GM12801 (cell line): ENCODE results near the gene ELAVL2.

Source experiments
- TF ChIP-seq, protein P1 (sequence below): IDR thresholded peaks from one replicate; pipeline ENCODE4 v1.5.1; 2011; ENCODE audit warnings: control low read depth; ENCODE audit not compliant: insufficient read length; ENCODE audit errors: extremely low read depth

Gene ELAVL2

DNA sequence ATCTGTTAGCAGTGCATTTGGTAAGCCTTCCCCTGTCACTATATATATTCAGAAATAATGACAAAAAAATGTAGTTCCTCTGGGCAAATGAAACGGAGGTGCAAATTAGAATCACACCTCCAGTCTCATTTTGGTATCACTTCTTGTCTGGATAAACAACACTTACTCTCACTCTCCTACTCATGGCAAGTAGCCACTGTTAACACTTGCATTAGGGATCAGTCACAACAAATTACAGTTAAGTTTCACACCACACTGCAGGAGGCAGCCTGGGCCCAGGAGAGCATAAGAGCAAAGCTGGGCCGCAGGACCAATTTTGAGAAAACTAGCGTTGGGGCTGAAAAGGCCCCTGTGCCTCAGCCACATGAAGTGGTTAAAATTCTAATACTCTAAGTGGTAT is 161.0 kb downstream of the ELAVL2 start:
- TF ChIP-seq, protein P1, sequence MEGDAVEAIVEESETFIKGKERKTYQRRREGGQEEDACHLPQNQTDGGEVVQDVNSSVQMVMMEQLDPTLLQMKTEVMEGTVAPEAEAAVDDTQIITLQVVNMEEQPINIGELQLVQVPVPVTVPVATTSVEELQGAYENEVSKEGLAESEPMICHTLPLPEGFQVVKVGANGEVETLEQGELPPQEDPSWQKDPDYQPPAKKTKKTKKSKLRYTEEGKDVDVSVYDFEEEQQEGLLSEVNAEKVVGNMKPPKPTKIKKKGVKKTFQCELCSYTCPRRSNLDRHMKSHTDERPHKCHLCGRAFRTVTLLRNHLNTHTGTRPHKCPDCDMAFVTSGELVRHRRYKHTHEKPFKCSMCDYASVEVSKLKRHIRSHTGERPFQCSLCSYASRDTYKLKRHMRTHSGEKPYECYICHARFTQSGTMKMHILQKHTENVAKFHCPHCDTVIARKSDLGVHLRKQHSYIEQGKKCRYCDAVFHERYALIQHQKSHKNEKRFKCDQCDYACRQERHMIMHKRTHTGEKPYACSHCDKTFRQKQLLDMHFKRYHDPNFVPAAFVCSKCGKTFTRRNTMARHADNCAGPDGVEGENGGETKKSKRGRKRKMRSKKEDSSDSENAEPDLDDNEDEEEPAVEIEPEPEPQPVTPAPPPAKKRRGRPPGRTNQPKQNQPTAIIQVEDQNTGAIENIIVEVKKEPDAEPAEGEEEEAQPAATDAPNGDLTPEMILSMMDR: no peak

DNA sequence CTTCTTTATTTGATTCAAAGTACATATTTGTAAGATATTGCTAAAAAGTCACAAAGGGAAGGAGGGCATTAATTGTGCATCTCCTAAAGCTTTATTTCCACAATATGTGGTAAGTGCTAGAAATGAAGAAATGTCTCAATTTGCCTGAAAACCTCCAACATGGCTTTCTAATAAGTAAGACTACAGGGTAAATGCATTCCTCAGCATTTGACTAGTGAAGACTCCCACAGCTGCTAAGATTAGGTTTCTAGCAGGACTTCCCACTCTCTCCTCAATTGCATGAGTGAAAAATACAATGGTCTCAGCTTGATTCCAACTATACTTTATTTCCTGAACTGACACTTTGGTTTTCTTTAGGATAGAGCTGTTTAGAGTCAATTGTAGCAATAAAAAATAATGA is 162.1 kb downstream of the ELAVL2 start:
- TF ChIP-seq, protein P1: no peak

DNA sequence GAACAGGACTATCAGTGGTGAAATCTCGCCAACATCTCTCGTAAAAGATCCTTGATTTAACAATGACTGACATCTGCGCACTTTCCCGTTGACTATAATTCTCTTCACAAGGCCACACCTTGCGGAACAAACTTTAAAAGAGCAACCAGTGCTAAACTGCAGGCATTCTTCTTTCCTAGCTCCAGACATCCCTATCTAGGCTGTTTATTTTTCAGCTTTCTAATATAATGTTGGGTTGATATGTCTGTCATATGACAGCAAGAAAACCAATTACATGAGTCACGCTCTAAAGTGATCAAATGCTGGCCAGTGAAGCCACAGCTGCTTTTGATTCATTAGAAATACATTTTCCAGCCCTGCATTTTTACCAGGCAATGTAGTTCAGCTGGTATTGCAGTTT is 162.5 kb downstream of the ELAVL2 start:
- TF ChIP-seq, protein P1: no peak

DNA sequence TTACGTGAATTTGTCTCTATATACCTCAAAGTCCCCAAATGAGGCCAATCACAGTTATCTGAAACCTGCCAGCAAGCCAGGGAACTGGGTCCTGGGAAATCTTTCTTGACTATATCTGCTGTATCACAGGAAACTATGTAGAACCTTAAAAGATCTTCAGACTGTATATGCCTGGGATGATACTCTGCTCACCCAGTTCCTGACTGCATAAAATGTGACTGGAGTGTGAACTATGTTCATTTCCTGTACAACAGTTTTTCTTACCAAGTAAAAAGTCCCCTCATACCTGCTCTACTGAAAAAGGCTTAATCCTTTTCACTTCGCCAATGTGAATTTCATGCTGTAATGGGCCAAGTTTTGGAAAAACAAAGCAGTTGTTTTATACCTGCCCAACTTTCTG is 162.9 kb downstream of the ELAVL2 start:
- TF ChIP-seq, protein P1: no peak

DNA sequence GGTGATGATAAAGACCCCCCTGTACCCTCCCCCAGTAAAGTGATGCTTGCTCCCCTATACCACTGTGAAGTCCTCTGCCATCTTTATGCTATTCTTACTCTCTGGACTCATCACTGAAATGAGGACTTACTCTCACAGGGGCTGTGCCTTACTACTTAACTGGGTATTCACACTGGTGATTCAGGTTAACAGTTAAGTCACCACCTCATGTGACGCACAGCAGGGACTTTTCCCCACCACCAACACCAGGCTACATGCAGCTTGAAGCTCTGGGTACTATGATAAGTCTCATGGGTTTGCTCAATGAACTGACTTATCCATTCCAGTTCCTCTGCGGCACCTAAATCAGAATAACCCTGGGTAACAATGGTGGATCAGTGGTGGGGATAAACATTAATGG is 163.7 kb downstream of the ELAVL2 start:
- TF ChIP-seq, protein P1: no peak

DNA sequence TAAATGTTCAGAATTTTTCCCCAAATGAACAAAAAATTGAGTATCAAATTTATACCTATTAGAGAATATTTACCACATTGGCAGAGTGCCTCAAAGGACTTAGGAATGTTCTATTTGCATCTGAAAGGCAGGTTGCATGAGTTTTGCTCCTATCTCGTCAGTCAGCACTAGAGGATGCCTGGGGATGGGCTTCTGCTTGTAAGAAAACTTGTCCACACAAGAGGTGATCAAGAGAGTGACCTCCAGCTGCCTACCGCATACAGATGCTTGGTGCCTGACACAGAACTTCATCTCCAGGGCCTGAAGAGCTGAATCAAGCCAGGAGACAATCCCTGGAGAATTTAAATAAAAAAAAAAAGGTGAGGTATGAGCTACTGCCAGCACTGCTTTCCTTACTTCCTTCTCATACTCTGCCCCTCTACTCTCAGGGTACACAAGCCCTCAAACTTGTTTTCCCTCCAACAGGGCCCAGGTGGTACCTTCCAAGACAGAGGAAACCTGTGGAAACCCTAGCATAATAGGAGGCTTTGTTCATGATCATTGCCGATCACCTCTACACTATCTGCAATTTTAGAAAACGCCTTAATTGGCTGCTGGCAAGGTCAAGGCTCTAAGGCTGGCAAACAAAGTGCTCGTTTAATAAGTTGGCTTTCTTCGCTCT is 166.6 kb downstream of the ELAVL2 start:
- TF ChIP-seq, protein P1: no peak

DNA sequence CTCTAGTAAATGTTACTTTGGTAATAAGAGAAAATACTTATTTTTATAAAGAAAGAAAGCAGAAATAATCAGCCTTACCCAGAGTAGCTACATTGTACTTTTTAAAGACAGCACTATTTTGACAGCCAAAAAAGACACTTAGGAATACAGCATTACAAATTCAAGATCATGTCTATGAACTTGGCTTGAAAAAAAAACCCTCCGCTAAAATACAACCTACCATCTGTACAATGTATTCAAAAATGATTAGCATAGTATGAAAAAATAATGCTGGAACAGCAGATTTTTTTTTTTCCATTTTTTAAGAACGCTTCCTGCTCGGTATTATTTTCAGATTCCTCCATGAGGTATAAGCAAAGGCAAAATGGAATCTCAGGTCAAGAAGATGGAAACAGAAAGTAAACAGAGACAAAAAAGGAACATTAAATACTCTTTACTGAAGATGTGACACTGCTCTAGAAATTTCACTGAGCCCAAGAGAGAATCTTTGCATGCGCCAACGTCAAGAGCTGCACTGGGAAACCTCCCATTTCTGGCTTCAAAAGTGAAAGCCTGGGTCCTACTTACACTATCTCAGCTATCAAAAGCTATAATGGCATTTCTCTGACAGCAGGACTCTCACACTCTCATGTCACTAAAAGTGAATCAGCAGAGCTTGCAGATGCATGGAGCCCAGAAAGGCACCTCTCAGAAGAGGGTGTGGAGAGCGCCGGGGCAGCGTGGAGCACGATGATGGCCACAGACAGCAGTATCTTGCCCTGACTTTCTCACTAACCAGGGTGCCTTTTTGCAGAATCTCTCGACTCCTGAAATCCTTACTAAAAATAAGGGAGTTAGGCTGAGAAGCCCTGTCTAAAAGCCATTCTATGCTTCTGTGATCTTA is 167.4 kb downstream of the ELAVL2 start:
- TF ChIP-seq, protein P1: no peak
